Astrocyte of the cerebellum (primary cell): ENCODE measurements around the gene DIP2C.

Experiments used
- DNase-seq: peaks from one replicate; pipeline ENCODE4 v3.0.0-alpha.2; 2011; ENCODE audit warnings: low read depth
- H3K4me3 ChIP-seq: 2 replicates; pipeline ENCODE4 v1.5.1; 2011; ENCODE audit warnings: mild to moderate bottlenecking, low read depth, low read length, moderate library complexity
- CTCF ChIP-seq: IDR thresholded peaks from 2 replicates; pipeline ENCODE4 v1.5.1; 2012; ENCODE audit warnings: low read length, low read depth, moderate library complexity, mild to moderate bottlenecking; ENCODE audit errors: missing control alignments
- in situ Hi-C: cut with HindIII; loops from 2 replicates; pipeline ENCODE4 v1.10.0; 2017; ENCODE audit warnings: low sequenced_read_pairs

DIP2C gene

GRCh38 chr10:227014-227413, 462.5 kb downstream of the DIP2C start:
- no peak for DNase-seq

GRCh38 chr10:226018-226417, 463.4 kb downstream of the DIP2C start:
- DNase-seq, result no peak
- no peak for TF ChIP-seq CTCF
- H3K4me3 ChIP-seq, result no peak overlapping the region
- in situ Hi-C loops, result no loop called here

More at GRCh38 chr10:227014-227413, 462.5 kb downstream of the DIP2C start:
- no peak for TF ChIP-seq CTCF
- in situ Hi-C loops, result no loop called here
- no peak overlapping the region for H3K4me3 ChIP-seq

DNA sequence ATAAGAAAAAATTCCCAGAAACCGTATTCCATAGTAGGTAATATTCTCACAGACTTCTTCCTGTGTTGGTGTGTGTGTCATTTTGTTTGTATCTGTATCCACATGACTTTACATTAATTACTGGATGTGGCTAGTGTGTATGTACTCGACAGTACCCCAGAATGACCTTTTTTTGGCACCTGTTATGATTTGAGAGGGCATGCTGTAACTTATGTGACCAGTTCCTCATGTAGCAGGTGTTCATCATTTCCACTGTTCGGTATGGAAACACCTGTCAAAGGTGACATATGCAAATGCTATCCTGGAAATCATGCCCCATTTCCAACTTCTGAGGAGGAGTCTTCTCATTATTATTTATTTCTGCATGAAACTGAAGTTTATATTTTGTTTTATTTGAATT, 464.9 kb downstream of the DIP2C start:
- in situ Hi-C loops, result no loop called here
- TF ChIP-seq CTCF, result no peak
- no peak for DNase-seq
- no peak overlapping the region for H3K4me3 ChIP-seq
